Measurements from ENCODE around the gene NUP50.
A peak's percentile ranks its signal among the peaks of the same experiment; 100 is the strongest.

Gene NUP50

DNA sequence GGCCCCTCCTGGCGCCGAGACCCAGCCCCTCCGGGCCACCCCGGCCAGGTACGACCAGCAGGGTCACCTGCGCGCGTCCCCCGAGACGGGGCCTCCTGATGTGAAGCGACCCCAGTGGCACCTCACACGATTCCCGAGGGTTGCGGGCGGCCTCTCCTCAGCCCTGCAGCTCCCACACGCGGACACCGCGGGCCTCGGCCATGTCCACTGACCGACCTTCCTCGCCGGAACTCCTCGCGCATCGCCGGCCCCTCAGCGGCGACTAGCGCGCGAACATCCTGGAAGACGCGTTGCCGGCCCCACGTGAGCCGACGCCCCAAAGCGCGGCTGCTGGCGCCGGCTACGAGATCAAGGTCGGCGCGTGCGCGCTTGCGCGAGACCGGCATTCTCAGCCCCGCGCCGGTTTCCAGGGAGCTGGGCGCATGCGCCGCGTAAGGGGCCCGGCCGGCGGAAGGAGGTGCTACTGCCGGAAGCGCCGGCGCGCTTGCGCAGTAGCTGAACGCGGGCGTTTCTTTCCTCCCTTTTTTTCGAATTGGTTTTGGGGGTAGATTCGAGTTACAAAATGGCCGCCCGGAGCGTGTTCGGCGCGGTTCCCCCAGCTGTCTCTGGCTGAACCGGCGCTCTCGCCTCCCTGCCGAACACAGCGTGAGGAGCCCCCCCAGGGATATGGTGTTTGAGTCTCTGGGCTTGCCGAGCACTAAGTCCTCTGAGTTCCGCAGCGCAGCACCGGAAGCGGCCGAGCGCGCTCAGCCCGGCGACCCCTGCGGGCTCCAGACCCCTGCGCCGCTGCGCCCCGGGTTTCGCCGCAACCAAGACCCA is at the start of gene NUP50:
Gene NUP50 (plus strand): TSS at position 475 of the 819 bp plus-strand sequence. CDS start 4,253 bp downstream, outside the sequence.
- peak; percentile 100 for DNase-seq (ENCODE audit: low spot score)
- TF ChIP-seq, protein P1, sequence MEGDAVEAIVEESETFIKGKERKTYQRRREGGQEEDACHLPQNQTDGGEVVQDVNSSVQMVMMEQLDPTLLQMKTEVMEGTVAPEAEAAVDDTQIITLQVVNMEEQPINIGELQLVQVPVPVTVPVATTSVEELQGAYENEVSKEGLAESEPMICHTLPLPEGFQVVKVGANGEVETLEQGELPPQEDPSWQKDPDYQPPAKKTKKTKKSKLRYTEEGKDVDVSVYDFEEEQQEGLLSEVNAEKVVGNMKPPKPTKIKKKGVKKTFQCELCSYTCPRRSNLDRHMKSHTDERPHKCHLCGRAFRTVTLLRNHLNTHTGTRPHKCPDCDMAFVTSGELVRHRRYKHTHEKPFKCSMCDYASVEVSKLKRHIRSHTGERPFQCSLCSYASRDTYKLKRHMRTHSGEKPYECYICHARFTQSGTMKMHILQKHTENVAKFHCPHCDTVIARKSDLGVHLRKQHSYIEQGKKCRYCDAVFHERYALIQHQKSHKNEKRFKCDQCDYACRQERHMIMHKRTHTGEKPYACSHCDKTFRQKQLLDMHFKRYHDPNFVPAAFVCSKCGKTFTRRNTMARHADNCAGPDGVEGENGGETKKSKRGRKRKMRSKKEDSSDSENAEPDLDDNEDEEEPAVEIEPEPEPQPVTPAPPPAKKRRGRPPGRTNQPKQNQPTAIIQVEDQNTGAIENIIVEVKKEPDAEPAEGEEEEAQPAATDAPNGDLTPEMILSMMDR (IDR thresholded peaks at IDR 0.05; ENCODE audit: extremely low read depth, missing control alignments), result no peak

GRCh38 chr22:45120440-45120839 is 43.3 kb upstream of the NUP50 start:
- DNase-seq (ENCODE audit: low spot score), result no peak
- TF ChIP-seq, protein P1 (IDR thresholded peaks at IDR 0.05; ENCODE audit: extremely low read depth, missing control alignments), result no peak

GRCh38 chr22:45120931-45121330 is 42.8 kb upstream of the NUP50 start:
- TF ChIP-seq, protein P1 (IDR thresholded peaks at IDR 0.05; ENCODE audit: extremely low read depth, missing control alignments), result no peak
- DNase-seq (ENCODE audit: low spot score), result no peak

DNA sequence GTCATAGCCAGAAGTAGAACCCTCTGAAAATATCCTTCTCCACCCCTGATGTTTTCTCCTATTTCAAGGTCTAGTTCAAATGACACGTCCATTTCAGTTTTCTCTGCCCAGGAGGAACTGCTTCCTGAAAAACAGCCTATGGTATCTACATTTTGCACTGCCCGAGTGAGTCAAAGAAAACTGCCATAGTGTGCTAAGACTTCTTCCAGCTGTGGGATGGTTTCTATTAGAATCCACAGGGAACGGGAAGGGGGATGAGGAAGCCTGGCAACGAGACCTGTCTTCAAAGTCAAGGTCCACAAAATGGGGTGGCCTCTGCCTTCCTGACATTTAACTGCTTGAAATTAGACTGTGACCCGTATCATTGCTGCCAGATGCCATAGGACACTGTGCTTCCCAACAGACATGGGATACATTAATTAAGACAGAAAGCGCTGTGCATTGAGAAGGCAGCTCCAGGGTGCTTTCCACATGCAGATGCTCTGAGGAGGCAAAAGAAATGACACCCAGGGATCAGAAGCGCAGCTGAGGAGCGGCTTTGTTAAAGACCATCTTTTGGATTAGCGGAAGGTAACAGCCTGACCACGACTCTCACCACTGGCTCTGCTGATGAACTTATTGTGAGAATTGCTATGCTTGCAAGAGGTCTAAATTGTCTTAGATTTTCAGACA is 39.4 kb upstream of the NUP50 start:
- TF ChIP-seq, protein P1 (IDR thresholded peaks at IDR 0.05; ENCODE audit: extremely low read depth, missing control alignments), result no peak

DNA sequence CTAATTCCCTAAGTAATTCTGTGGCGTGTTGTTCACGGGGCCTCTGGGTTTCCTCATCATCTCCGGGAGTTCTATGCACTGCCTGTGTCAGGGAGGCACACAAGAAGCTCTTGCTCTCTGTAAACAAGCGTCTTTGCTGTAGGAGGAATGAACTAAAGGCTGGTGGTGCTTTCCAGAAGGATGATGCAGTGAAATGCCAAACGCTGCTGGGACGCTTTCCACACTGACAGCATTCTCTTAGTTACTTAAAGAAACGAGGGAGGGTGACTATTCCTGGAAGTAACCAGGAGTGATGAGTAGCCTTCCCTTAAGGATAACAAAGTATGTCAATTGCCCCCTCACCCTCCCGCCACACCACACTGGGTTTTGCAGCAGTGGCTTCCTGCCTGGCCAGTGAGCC is 38.5 kb upstream of the NUP50 start:
- TF ChIP-seq, protein P1 (IDR thresholded peaks at IDR 0.05; ENCODE audit: extremely low read depth, missing control alignments), result no peak
- DNase-seq (ENCODE audit: low spot score), result no peak

More for the DNA sequence above, 39.4 kb upstream of the NUP50 start:
- DNase-seq (ENCODE audit: low spot score), result no peak

DNA sequence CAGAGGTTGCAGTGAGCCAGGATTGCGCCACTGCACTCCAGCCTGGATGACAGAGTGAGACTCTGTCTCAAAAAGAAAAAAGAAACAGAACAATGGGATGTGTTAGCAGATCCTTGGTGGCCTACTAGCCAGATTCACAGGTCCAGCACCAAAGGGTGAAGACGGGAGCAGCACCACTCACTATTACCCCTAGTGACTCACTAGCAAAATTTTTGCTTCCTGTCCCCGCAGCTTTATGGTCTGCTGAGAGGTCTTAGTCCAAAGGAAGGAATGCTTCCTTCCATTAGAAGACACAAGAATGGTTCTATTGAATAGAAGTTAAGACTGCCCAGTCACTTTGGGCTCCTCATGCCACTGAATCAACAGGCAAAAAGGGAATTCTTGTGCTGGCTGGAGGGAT is 35.9 kb upstream of the NUP50 start:
- DNase-seq (ENCODE audit: low spot score), result no peak
- TF ChIP-seq, protein P1 (IDR thresholded peaks at IDR 0.05; ENCODE audit: extremely low read depth, missing control alignments), result no peak
